ES-I3 (cell line): ENCODE data around the gene PEDS1.
A peak's percentile ranks its signal among the peaks of the same experiment; 100 is the strongest.
"Not testable (repeated sequence)": the region's sequence is repeated elsewhere in the genome, so short reads cannot be mapped to it uniquely, and the experiment has no call there.

ENCODE experiments used
- H3K36me3 ChIP-seq: 2 replicates; pipeline ENCODE4 v1.6.1; 2013; ENCODE audit warnings: mild to moderate bottlenecking, low read length, control low read depth, moderate library complexity; ENCODE audit not compliant: insufficient read depth
- H3K4me1 ChIP-seq: 2 replicates; pipeline ENCODE4 v1.6.1; 2013; ENCODE audit warnings: mild to moderate bottlenecking, control low read depth, low read length; ENCODE audit not compliant: insufficient read depth
- H3K9ac ChIP-seq: 2 replicates; pipeline ENCODE4 v1.6.1; 2013; ENCODE audit warnings: low read depth, mild to moderate bottlenecking, low read length, moderate library complexity
- H3K9me3 ChIP-seq: 2 replicates; pipeline ENCODE4 v1.6.1; 2013; ENCODE audit warnings: mild to moderate bottlenecking, low read length, moderate library complexity; ENCODE audit not compliant: control insufficient read depth, insufficient read depth

Gene PEDS1

DNA sequence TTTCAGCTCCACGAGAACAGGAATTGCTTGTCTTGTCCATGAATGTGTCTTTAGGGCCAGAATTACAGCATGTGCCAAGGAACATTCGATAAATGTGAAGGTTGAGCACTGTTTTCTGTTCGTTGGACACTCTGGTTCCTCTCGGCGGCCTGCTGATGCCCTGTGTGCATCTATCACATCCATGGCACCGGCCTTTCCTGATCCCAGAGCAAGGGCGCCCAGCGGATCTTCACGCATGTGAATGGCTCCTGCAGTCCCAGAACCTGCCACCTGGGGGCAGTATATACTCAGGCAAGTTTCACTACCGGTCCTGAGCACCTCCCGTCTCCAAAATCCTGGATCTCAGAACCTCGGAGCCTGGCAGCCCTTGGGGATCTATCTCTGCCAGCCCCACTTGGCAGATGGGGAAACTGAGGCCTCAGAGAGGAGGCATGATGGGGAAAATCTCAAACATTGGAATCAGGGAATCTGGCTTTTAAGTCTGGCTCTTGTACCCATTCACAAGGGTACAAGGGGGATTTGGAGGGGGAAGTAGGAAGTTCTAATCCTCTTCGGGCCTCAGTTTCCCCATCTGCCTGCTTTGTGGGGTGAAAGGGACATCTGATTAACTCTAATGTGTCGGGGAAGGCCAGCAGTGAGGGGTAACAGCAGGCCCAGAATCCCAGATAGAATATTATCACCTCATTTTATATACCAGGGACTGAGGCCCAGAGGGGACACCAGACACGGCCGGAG is 32.8 kb upstream of the PEDS1 start:
- Histone ChIP-seq H3K9me3 (no peaks in the 10 kb centered on the region), H3K9ac (no peak overlapping the region), H3K36me3 (no peaks in the 10 kb centered on the region), H3K4me1 (peaks cover 13% of the 10 kb centered on the region; the same call in 1 of the 2 replicates)

GRCh38 chr20:50185426-50185825 is 31.9 kb upstream of the PEDS1 start:
- Histone ChIP-seq H3K9me3 (no peaks in the 10 kb centered on the region), H3K4me1 (peaks cover 13% of the 10 kb centered on the region; the same call in 1 of the 2 replicates), H3K9ac (no peak overlapping the region), H3K36me3 (no peaks in the 10 kb centered on the region)

- Histone ChIP-seq H3K36me3 (no peaks in the 10 kb centered on the region), H3K4me1 (peaks cover 6% of the 10 kb centered on the region; the same call in 1 of the 2 replicates), H3K9ac (no peak overlapping the region), H3K9me3 (no peaks in the 10 kb centered on the region)
Measured at GRCh38 chr20:50182346-50182745, 28.8 kb upstream of the PEDS1 start.

DNA sequence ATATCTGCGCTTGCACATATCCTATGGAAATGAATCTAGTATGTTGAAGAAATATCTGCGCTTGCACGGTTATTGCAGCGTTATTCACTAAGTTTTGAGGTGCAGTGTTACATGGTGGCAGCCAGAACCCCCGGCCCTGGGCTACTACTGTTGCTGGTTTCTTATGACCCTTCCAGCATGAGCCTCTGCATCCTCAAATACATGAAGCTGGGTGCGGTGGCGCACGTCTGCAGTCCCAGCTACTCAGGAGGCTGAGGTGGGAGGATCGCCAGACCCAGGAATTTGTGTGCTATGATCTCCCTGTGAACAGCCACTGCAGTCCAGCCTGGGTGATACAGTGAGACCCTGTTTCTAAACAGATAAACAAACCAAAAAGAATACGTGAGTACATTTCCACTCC is 27.8 kb upstream of the PEDS1 start:
- Histone ChIP-seq H3K36me3 (no peaks in the 10 kb centered on the region), H3K9ac (no peak overlapping the region), H3K9me3 (no peaks in the 10 kb centered on the region), H3K4me1 (peaks cover 2% of the 10 kb centered on the region; the same call in 1 of the 2 replicates)

DNA sequence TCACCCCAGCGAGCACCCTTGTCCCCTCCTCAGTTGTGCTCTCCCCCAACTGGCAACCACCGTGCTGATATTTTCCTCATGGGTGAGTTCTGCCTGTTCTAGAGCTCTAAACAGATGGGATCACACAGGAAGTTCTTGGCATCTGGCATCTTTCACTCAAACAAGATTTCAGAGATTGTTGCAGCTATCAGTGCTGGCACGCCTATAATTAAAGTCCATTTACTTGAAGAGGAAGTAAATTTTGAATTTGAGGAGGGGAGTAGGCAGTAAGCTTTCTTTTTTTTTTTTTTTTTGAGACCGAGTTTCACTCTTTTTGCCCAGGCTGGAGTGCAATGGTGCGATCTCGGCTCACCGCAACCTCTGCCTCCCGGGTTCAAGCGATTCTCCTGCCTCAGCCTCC is 25.1 kb upstream of the PEDS1 start:
- not testable (repeated sequence) for H3K9me3 ChIP-seq, H3K9ac ChIP-seq, H3K36me3 ChIP-seq, H3K4me1 ChIP-seq

DNA sequence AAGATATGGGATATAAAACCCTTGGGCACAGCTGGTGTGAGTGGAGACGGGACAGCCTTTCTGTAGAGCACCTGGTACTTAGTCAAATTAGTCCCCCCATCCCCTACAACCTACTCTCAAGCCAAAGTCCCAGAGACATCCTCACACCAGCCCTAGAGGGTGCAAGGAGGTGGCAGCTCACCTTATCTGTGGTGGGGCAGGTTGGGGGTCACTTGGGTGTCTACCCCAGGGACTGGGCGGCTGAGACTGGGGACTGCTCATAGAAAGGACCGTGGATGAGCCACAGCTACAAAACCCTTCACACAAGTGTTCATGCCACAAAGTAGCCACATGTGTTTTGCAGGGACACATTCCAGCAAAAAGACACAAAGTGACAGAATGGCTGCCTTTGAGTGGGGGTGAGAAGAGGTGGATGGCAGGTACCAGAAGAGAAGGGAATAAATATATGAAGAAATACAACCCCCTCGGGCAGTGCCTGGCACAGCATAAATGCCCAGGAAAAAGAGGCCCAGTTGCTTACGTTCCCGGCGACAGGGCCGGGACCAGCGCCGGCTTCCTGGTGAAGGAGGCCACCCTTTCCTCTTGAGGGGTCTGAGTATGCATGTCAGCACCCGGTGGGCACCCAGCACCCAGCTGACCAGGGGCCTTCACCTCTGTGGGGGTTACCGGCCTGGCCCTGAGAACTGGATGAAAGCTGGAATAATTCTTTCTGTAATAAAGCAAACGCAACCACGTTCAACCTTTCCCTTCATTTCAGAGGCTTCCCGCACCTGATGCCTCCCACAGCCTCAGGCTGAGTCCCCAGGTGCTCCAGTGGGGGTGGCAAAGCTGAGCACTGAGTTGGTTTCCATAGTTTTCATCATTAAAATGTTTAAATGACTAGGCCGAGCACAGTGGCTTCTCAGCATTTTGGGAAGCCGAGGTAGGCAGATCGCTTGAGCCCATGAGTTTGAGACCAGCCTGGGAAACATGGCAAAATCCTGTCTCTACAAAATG is 22.7 kb upstream of the PEDS1 start:
- no peaks in the 10 kb centered on the region for H3K9me3 ChIP-seq

GRCh38 chr20:50174456-50174855 is 20.9 kb upstream of the PEDS1 start:
- no peaks in the 10 kb centered on the region for H3K36me3 ChIP-seq
- peaks cover 5% of the 10 kb centered on the region; the same call in 1 of the 2 replicates for H3K4me1 ChIP-seq
- no peaks in the 10 kb centered on the region for H3K9me3 ChIP-seq
- H3K9ac ChIP-seq = no peak overlapping the region

More for the DNA sequence above, 22.7 kb upstream of the PEDS1 start:
- Histone ChIP-seq H3K9ac (no peak overlapping the region), H3K36me3 (no peaks in the 10 kb centered on the region), H3K4me1 (peaks cover 6% of the 10 kb centered on the region; the same call in 1 of the 2 replicates)

DNA sequence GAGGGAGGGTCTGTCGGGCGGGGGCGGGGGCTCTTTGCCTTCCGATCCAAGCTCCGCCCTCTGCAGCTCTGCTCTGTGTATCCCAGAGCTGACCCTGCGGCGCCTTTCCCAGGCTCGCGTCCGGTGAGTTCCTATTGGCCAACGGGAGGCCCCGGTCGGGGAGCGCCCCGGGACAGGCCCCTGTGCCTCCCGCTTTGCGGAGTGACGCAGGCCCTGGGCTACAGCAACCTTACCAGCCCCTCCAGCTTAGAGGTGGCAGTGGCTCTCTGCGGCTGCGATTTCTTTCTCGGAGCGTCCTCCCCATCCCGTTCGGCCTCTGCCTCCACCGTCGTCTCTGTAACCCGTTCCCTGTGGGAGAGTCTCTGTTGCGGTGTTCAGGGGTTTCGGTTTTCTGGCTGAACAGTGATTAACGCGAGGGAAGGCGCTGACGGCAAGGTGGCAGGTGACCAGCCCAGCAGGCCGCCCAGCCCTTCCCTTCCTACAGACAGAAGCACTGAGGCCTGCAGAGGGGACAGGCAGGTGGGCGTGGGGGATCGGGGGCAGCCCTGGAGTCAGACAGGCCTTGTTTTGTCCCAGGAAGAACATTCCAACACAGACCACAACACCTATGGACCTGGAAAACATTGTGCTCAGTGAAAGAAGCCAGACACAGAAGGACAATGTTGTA is 19.0 kb upstream of the PEDS1 start:
- H3K9me3 ChIP-seq = no peaks in the 10 kb centered on the region
- H3K9ac ChIP-seq = peak overlapping the region; percentile 65
- H3K4me1 ChIP-seq = 0 out of 2 replicates have a peak, but pooled peaks cover 3% of the 10 kb centered on the region
- no peaks in the 10 kb centered on the region for H3K36me3 ChIP-seq

DNA sequence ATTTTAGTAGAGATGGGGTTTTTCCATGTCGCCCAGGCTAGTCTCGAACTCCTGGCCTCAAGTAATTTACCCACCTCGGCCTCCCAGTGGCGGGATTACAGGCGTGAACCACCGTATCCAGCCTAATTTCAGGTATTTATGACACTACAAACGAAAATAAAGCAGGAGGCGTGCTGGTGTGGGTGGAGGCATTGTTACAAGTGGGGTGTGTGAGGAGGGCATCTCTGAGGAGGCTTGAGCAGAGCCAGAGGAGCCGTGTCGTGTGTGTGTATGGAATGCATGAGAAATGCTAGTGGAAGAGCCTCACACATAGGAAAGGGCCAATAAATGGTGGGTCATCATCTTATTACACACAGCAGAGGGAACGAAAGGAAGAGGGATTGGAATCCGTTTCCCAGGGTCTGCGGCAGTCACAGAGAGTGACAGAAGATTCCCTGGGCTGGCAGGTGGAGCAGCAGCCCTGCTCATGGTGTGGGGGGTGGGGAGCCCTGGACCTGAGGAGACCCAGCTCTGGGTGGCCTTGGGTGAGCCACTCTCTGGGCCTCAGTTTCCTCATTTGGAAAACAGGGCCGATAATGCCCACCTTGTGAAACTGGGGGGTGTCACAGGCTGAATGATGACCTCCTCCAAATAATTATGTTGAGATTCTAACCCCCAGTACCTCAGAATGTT is 17.2 kb upstream of the PEDS1 start:
- Histone ChIP-seq H3K4me1 (peaks cover 7% of the 10 kb centered on the region; the same call in 1 of the 2 replicates), H3K36me3 (no peaks in the 10 kb centered on the region), H3K9ac (no peak overlapping the region), H3K9me3 (no peaks in the 10 kb centered on the region)

- Histone ChIP-seq H3K4me1 (peaks cover 8% of the 10 kb centered on the region; the same call in 1 of the 2 replicates), H3K9ac (no peak overlapping the region), H3K9me3 (no peaks in the 10 kb centered on the region), H3K36me3 (no peaks in the 10 kb centered on the region)
Measured at GRCh38 chr20:50169329-50169823, 15.9 kb upstream of the PEDS1 start.

- H3K36me3 ChIP-seq = no peaks in the 10 kb centered on the region
- H3K9ac ChIP-seq = peak overlapping the region; percentile 50
- peaks cover 14% of the 10 kb centered on the region for H3K4me1 ChIP-seq
- no peaks in the 10 kb centered on the region for H3K9me3 ChIP-seq
Measured at GRCh38 chr20:50165684-50166554, 12.4 kb upstream of the PEDS1 start.

DNA sequence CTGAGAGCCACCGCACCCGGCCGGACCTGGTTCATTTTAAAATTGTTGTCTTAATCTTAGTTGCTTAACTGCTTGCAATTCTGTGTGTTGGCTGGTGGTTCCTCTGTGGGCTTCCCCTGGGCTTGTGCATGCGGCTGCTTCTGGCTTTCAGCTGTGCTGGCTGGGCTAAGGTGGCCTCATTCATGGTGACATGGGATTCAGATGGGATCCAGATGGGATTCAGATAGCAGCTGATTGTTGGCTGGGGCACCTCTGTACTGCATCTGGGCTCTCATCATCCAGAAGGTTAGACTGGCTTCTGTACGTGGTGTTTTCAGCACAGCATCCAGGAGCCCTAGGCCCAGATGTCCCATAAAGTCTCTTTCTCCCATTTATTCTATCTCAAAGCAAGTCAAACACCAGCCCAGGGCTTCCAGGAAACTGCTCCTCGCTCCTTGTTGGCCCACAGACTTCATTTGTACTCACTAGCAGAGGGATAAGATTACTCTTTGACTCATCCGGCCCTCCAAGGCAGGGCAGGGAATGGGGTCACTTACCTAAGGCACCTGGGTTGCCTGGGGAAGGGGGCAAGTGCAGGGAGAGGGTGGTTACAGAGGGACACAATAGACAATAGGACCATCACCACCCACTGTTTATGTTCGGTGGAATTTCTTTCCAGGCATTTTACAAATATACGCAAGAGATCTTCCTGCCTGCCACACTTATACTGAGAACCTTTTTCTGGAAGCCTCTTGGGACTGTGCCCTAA is 10.2 kb upstream of the PEDS1 start:
- no peak overlapping the region for H3K9ac ChIP-seq
- H3K36me3 ChIP-seq = no peaks in the 10 kb centered on the region
- peaks cover 14% of the 10 kb centered on the region for H3K4me1 ChIP-seq
- no peaks in the 10 kb centered on the region for H3K9me3 ChIP-seq
